GM06990 (cell line): ENCODE results near the gene FEN1.

Source experiments
- DNase-seq: peaks from one replicate; pipeline ENCODE4 v3.0.0-alpha.2; 2011; ENCODE audit not compliant: insufficient read length; ENCODE audit errors: extremely low read depth
- H3K27me3 ChIP-seq: replicated peaks from 2 replicates; pipeline ENCODE4 v1.6.0; 2011; ENCODE audit warnings: low read length; ENCODE audit not compliant: control insufficient read depth, insufficient read depth
- H3K36me3 ChIP-seq: 2 replicates; pipeline ENCODE4 v1.5.1; 2011; ENCODE audit warnings: low read length; ENCODE audit not compliant: control insufficient read depth, insufficient read depth
- H3K4me3 ChIP-seq: replicated peaks from 2 replicates; pipeline ENCODE4 v1.5.1; 2011; ENCODE audit warnings: low read depth, mild to moderate bottlenecking, control low read depth, low read length
- TF ChIP-seq, protein P1 (sequence below): IDR thresholded peaks from 2 replicates; pipeline ENCODE4 v1.5.1; 2011; ENCODE audit warnings: low read length, control low read depth, mild to moderate bottlenecking, inconsistent platforms; ENCODE audit not compliant: insufficient read depth, poor library complexity, severe bottlenecking

FEN1 gene

GRCh38 chr11:61833471-61833870 is 40.8 kb downstream of the FEN1 start:
- Histone ChIP-seq H3K4me3 (no peak overlapping the region), H3K27me3 (no peaks in the 10 kb centered on the region), H3K36me3 (peaks cover 13% of the 10 kb centered on the region)
- TF ChIP-seq, protein P1, sequence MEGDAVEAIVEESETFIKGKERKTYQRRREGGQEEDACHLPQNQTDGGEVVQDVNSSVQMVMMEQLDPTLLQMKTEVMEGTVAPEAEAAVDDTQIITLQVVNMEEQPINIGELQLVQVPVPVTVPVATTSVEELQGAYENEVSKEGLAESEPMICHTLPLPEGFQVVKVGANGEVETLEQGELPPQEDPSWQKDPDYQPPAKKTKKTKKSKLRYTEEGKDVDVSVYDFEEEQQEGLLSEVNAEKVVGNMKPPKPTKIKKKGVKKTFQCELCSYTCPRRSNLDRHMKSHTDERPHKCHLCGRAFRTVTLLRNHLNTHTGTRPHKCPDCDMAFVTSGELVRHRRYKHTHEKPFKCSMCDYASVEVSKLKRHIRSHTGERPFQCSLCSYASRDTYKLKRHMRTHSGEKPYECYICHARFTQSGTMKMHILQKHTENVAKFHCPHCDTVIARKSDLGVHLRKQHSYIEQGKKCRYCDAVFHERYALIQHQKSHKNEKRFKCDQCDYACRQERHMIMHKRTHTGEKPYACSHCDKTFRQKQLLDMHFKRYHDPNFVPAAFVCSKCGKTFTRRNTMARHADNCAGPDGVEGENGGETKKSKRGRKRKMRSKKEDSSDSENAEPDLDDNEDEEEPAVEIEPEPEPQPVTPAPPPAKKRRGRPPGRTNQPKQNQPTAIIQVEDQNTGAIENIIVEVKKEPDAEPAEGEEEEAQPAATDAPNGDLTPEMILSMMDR, result no peak
- no peak for DNase-seq

DNA sequence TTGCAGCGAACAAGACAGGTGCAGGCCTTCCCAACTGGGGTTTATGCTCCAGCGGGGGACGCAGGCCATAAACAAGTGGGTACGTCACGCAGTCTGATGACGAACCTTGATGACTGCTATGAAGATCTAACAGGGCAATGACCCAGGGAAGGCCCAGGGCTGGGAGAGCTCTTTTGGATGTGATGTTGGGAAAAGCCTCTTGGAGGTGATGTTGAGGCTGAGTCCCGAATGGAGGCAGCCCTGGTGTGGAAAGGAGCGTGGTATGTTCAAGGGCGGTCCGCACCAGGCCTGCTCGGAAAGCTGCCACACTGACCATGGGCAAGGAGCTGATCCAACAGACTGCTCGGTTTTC is 41.2 kb downstream of the FEN1 start:
- Histone ChIP-seq H3K27me3 (no peaks in the 10 kb centered on the region), H3K4me3 (no peak overlapping the region), H3K36me3 (peaks cover 18% of the 10 kb centered on the region)
- DNase-seq, result no peak
- TF ChIP-seq, protein P1, result no peak

GRCh38 chr11:61834278-61835048 is 41.8 kb downstream of the FEN1 start:
- 0 out of 2 replicates have a peak overlapping the region, but pooled peaks have one; percentile 23 for H3K4me3 ChIP-seq
- H3K27me3 ChIP-seq, result no peaks in the 10 kb centered on the region
- H3K36me3 ChIP-seq, result peaks cover 19% of the 10 kb centered on the region
- TF ChIP-seq, protein P1, result no peak
- peak; percentile 85 for DNase-seq

GRCh38 chr11:61836193-61836592 is 43.5 kb downstream of the FEN1 start:
- no peaks in the 10 kb centered on the region for H3K27me3 ChIP-seq
- TF ChIP-seq, protein P1, result no peak
- no peak overlapping the region for H3K4me3 ChIP-seq
- DNase-seq, result no peak
- H3K36me3 ChIP-seq, result peaks cover 30% of the 10 kb centered on the region

GRCh38 chr11:61837411-61838005 is 44.8 kb downstream of the FEN1 start:
- TF ChIP-seq, protein P1, result no peak
- Histone ChIP-seq H3K27me3 (no peaks in the 10 kb centered on the region), H3K36me3 (peaks cover 36% of the 10 kb centered on the region), H3K4me3 (no peak overlapping the region)
- DNase-seq, result no peak

DNA sequence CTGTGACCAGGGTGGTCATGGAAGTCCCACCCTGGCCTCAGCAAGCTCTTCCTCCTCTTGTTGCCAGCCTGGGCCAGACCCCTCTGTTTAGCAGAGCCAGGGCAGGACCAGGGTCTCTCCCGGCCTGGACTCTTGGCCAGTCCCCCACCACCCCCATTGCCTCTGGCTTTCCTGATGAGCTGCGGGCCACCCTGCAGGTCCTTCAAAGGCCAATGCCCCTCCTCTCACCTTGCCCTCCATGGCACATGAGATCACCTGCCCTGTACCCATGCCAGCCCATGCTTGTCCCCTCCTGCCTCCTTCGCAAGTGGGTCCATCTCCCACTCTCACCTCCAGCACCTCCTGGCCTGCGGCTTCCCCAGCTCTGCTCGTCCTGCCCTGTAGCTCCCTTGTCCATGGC is 45.8 kb downstream of the FEN1 start:
- Histone ChIP-seq H3K27me3 (no peaks in the 10 kb centered on the region), H3K4me3 (no peak overlapping the region), H3K36me3 (peaks cover 41% of the 10 kb centered on the region)
- TF ChIP-seq, protein P1, result no peak
- no peak for DNase-seq
